DND-41 (cell line): ENCODE measurements around the gene ARMC9.

Source experiments
- EZH2 ChIP-seq: IDR thresholded peaks from 3 replicates; pipeline ENCODE4 v1.6.1; 2012; ENCODE audit warnings: borderline replicate concordance, low read depth, mild to moderate bottlenecking, moderate library complexity, low read length, inconsistent platforms; ENCODE audit not compliant: severe bottlenecking
- TF ChIP-seq, protein P1 (sequence below): IDR thresholded peaks from 2 replicates; pipeline ENCODE4 v1.5.1; 2012; ENCODE audit warnings: borderline replicate concordance, low read length, moderate library complexity, mild to moderate bottlenecking; ENCODE audit not compliant: poor library complexity, severe bottlenecking; ENCODE audit errors: extremely low read depth

DNA sequence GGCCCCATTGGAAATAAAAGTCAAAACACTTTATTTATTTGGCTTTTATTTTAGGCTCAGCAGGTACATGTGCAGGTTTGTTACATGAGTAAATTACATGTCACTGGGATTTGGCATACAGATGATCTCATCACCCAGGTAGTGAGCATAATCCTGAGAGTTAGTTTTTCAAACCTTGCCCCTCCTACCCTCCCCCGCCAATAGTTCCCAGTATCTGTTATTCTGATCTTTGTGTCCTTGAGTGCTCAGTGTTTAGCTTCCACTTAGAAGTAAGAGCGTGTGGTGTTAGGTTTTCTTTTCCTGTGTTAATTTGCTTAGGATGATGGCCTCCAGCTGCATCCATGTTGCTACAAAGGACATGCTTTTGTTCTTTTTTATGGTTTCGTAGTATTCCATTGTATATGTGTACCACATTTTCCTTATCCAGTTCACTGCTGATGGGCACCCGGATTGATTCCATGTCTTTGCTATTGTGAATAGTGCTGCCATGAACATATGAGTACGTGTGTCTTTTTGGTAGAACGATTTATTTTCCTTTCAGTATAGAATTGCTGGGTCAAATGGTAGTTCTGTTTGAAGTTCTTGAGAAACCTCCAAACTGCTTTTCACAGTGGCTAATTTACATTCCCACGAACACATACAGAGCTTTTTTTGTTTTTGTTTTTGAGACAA is 47.9 kb downstream of the ARMC9 start:
- TF ChIP-seq, protein P1, sequence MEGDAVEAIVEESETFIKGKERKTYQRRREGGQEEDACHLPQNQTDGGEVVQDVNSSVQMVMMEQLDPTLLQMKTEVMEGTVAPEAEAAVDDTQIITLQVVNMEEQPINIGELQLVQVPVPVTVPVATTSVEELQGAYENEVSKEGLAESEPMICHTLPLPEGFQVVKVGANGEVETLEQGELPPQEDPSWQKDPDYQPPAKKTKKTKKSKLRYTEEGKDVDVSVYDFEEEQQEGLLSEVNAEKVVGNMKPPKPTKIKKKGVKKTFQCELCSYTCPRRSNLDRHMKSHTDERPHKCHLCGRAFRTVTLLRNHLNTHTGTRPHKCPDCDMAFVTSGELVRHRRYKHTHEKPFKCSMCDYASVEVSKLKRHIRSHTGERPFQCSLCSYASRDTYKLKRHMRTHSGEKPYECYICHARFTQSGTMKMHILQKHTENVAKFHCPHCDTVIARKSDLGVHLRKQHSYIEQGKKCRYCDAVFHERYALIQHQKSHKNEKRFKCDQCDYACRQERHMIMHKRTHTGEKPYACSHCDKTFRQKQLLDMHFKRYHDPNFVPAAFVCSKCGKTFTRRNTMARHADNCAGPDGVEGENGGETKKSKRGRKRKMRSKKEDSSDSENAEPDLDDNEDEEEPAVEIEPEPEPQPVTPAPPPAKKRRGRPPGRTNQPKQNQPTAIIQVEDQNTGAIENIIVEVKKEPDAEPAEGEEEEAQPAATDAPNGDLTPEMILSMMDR, result no peak
- TF ChIP-seq EZH2, result no peak
